HG02571 (cell line): ENCODE data around the gene RCSD1.

ENCODE experiments used
- ATAC-seq: cut with Tn5 transposase; IDR thresholded peaks from one replicate; pipeline ENCODE4 v1.9.1; 2021; ENCODE audit warnings: mild to moderate bottlenecking, moderate library complexity; ENCODE audit not compliant: unreplicated experiment

RCSD1 gene

GRCh38 chr1:167640051-167640450 is 10.0 kb downstream of the RCSD1 start:
- ATAC-seq = no peak

GRCh38 chr1:167641786-167642500 is 11.9 kb downstream of the RCSD1 start:
- no peak for ATAC-seq

- ATAC-seq = no peak
Measured at GRCh38 chr1:167642501-167642826, 12.4 kb downstream of the RCSD1 start.

GRCh38 chr1:167643441-167643840 is 13.4 kb downstream of the RCSD1 start:
- ATAC-seq = no peak

- no peak for ATAC-seq
Measured at GRCh38 chr1:167644551-167644950, 14.5 kb downstream of the RCSD1 start.

- ATAC-seq = no peak
Measured at GRCh38 chr1:167645140-167645541, 15.1 kb downstream of the RCSD1 start.

- ATAC-seq = no peak
Measured at GRCh38 chr1:167645625-167646414, 15.8 kb downstream of the RCSD1 start.

- ATAC-seq = no peak
Measured at GRCh38 chr1:167648252-167648849, 18.3 kb downstream of the RCSD1 start.

- ATAC-seq = no peak
Measured at GRCh38 chr1:167648978-167649744, 19.1 kb downstream of the RCSD1 start.

- ATAC-seq = no peak
Measured at GRCh38 chr1:167650269-167651160, 20.5 kb downstream of the RCSD1 start.

GRCh38 chr1:167651161-167651693 is 21.2 kb downstream of the RCSD1 start:
- no peak for ATAC-seq

GRCh38 chr1:167654975-167655575 is 25.0 kb downstream of the RCSD1 start:
- no peak for ATAC-seq

- ATAC-seq = no peak
Measured at GRCh38 chr1:167656657-167657056, 26.6 kb downstream of the RCSD1 start.

GRCh38 chr1:167658574-167659328 is 28.7 kb downstream of the RCSD1 start:
- ATAC-seq = no peak

- no peak for ATAC-seq
Measured at GRCh38 chr1:167659450-167659849, 29.4 kb downstream of the RCSD1 start.

- ATAC-seq = no peak
Measured at GRCh38 chr1:167659881-167660280, 29.8 kb downstream of the RCSD1 start.

- ATAC-seq = no peak
Measured at GRCh38 chr1:167661527-167662426, 31.7 kb downstream of the RCSD1 start.
